GM21576 (cell line): ENCODE data around the gene CNTD1.
A peak's percentile ranks its signal among the peaks of the same experiment; 100 is the strongest.

Experiments
- ATAC-seq: cut with Tn5 transposase; IDR thresholded peaks from one replicate; pipeline ENCODE4 v1.9.1; 2021; ENCODE audit warnings: mild to moderate bottlenecking, moderate library complexity; ENCODE audit not compliant: unreplicated experiment

The CNTD1 gene

GRCh38 chr17:42803074-42803883 is 4.6 kb downstream of the CNTD1 start:
- no peak for ATAC-seq

DNA sequence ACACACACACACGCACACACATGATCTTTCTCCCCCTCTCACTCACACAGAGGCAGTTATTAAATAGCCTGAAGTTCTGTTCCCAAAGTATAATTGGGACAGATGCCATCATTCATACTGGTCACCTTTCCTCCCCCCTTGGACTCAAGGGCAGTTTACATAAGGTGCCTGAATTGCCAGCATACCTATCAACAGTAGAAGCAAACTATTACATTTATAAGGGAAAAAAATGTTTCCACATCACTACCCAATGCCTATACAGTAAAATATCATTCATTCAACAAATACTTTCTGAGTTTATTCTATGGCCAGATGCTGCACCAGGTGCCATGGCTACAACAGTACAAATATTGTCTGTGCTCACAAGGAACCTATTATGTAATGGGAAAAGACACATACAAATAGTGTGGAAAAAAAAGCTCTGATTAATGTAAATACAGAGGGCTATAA is 6.3 kb downstream of the CNTD1 start:
- no peak for ATAC-seq

- ATAC-seq, result no peak
Measured at GRCh38 chr17:42806249-42806648, 7.6 kb downstream of the CNTD1 start.

DNA sequence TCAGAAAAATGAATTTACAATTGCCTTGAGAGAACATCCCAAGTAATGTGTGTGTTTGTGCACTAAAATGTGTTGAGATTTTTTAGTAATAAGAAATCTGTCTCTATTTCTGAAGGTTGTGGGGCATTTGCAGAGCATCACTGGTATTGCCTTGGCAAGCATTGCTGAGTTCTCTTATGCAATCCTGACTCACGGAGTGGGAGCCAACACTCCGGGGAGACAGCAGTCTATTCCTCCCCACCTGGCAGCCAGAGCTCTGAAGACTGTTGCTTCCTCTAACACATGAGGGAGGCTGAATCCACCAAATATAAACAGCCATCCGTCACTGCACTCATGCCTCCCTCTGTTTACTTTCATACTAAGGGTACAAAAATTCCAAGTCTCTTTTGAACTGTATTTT is 10.6 kb downstream of the CNTD1 start:
- ATAC-seq, result no peak

- ATAC-seq, result no peak
Measured at GRCh38 chr17:42814633-42815399, 16.2 kb downstream of the CNTD1 start.

DNA sequence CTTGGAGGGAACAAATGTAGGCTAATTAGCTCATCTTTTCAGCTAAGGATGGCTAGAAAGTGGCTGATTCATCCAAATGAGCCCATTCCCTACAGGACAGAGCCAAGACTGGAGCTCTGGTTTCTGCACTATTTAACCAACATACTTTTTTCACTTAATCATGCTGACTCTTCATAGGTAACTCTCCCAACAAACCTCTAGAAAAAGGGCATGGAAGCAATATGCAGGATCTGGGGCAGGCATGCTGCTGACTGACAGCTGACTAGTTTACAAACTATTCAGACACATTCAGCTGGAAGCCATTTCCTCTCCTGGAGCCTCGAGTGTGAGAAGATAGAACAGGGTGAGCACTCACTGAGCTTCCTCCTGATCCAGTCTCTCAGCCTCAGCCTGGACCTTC is 19.2 kb downstream of the CNTD1 start:
- ATAC-seq, result no peak

- ATAC-seq, result no peak
Measured at GRCh38 chr17:42818379-42818778, 19.7 kb downstream of the CNTD1 start.

GRCh38 chr17:42819939-42820535 is 21.4 kb downstream of the CNTD1 start:
- ATAC-seq, result no peak

DNA sequence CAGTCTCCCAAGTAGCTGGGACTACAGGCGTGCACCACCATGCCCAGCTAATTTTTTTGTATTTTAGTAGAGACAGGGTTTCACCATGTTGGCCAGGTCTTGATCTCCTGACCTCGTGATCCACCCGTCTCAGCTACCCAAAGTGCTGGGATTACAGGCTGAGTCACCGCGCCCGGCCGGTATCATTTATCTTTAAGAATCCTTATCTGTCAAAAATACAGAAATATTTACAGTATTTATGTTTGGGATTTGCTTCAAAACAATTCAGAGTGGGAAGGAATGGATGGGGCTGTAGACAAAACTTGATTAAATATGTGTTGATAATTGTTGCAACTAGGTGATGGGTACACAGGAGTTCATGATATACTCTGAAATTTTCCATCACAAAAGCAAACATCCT is 22.5 kb downstream of the CNTD1 start:
- no peak for ATAC-seq

DNA sequence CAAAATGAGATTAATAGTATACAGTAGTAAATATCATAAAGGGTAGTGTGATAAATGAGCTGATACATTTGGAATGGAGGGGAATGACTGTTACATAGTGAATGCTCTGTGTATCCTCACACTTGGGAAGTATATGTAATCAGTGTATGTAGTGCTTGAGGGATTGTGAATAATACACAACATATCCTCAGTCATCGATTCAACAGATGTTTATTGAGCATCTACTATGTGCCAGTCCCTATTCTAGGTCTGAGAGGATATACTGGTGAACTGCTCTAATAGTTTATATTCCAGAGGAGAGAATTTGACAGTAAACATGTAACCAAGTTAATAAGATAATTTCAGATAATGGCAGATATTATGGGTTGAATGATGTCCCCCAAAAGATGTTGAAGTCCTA is 28.8 kb downstream of the CNTD1 start:
- ATAC-seq, result no peak

GRCh38 chr17:42830971-42831370 is 32.3 kb downstream of the CNTD1 start:
- ATAC-seq, result no peak

DNA sequence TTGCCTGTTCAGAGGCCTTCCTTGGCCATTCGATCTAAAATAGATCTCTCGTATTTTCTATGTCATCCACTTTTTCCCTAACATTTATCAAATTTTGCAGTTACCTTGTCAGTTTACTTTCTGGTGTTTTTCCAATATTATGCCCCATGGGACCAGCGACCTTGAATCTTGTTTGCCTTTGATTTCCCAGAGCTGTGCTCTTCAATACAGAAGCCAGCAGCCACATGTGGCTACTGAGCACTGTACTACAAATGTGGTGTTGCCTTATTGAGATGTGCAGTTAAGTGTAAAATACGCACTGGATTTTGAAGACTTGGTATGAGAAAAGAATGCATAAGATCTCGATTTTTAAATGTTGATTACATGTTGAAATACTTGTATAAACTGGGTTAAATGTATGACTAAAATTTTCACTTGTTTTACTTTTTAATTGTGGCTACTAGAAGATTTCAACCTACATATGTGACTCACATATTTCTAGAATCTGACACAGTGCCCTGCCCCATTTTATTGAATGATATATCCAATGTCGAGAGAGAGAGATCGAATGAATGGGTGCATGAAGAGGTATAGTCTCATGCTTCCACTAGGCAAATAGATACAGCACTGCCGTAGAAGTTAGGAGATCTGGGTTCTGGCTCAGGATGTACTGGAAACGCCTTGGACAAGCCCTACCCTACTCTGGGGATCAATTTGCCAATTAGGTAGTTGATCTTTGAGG is 33.7 kb downstream of the CNTD1 start:
- peak; percentile 7 for ATAC-seq

DNA sequence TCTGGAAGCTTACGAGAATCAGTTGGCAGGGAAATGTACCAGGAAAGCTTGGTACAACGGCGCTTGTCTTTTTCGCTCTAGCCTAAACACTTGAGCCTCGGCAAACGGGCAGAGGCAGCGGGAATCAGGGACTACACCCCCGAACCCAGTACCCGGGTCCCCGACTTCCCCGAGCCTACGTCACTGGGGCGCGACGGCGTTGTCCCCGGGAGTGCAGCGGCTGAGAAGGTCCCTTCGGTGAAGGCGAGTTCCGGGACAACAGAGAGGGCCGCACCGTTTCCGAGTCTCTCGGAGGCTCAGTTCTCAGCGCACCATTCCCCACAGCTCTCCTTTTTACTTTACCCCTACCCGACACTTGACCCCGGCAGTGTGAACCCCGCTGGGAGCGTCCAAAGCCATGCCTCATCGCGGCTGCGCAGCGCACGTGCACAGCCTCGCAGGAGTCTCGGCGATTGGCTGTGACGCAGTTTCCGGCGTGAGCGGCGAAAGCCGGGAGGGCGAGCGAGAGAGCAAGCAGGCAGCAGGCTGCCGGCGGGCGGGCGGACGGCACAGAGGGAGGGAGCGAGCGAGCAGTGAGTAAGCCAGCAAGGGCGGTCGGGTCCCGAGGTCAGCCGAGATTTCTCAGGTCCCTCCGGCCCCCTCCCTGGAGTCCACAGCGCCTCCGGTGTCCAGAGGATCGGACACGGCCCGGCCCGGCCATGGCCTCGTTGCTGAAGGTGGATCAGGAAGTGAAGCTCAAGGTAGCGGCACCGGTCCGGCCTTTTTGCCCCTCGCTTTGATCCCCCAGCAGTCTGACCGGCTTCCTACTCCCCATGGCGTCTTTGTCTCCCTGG is 34.5 kb downstream of the CNTD1 start, which contains the start of gene PSME3:
Gene PSME3, plus strand, starts transcription at position 464 of the 833 bp plus-strand sequence. Its CDS starts 235 bp downstream, at position 699.
- peak; percentile 72 for ATAC-seq

DNA sequence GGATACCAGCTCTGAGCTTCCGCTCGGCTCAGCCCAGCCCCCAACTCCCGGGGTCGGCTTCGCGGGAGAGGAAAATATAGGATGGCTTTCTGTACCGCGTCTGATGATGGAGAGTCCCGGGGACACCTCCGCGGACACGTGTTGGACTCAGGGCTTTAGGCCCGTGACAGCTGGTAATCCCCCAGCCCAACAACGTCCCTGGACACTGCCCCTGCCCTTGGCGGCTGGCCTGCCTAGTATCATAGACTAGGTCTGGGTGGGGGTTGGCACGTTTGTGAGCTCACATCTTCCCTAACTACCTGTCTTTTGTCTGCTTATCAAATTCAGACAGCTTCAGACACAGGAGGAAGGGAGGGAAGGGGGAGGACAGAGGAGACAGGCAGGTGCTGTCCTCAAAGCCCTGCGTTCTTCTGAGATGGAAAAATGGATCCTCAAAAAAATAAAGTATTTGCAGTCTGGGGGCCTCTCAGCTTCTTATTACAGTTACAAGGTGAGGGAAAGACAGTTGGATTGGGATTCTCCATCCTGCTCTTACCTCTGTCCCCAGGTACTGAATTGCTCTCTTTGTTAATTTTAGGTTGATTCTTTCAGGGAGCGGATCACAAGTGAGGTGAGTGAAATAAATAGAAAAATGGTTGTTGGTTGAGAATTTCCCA is 35.2 kb downstream of the CNTD1 start:
- peak; percentile 9 for ATAC-seq

- ATAC-seq, result no peak
Measured at GRCh38 chr17:42835732-42836131, 37.1 kb downstream of the CNTD1 start.

GRCh38 chr17:42841975-42842685 is 43.5 kb downstream of the CNTD1 start:
- ATAC-seq, result no peak

- ATAC-seq, result no peak
Measured at GRCh38 chr17:42843358-42843934, 44.8 kb downstream of the CNTD1 start.

GRCh38 chr17:42844271-42844670 is 45.6 kb downstream of the CNTD1 start, which contains the start of gene AOC2:
TSS of gene AOC2 (plus strand) at chr17:42844580. CDS start at chr17:42844627, 47 bp downstream.
- ATAC-seq, result no peak
